ENCODE data around the gene IQGAP2. TPM values are rescaled to one million over a fixed set of nuclear protein-coding genes. Genes with fewer than 3 reads are reported as not detected.

Gene IQGAP2
- total and polyA plus RNA-seq, 9 of the 15 experiments (the other 6 are each of a cell fraction or from before 2014, with no cell fraction given) = 8.7 to 23.2 (median 17.4) TPM

- ChIA-PET POLR2A (interaction anchor here (0.6 to 1.0 kb wide), 2 partner anchors 13 to 176 kb away, joined by 3 read pairs; no protein-coding TSS in a partner anchor), CTCF (ENCODE audit: low intra/inter-chr PET ratio) (no interaction called here)
- Histone ChIP-seq H3K36me3 (ENCODE audit: control insufficient read depth, insufficient read depth, low read length) (no peaks in the 10 kb centered on the region), H4K20me1 (replicated peaks; ENCODE audit: control insufficient read depth, insufficient read depth, low read length) (no peaks in the 10 kb centered on the region), H3K27me3 (ENCODE audit: control insufficient read depth in 2 of 2, insufficient read depth in 2 of 2, low read length in 2 of 2) (no peaks in the 10 kb centered on the region), H3K4me2 (ENCODE audit: insufficient read depth, low read length) (no peak overlapping the region), H3K9ac (ENCODE audit: insufficient read depth in 1 of 2, low read depth in 2 of 2, low read length in 2 of 2) (no peak overlapping the region), H3K27ac (ENCODE audit: extremely low read depth, low read depth, low read length) (no peak overlapping the region), H3K9me1 (ENCODE audit: control insufficient read depth, insufficient read depth, low read length) (no peaks in the 10 kb centered on the region), H3K9me3 (replicated peaks; ENCODE audit: control insufficient read depth, insufficient read depth, low read depth, low read length) (no peaks in the 10 kb centered on the region), H3K4me3 (no peak overlapping the region), H3K4me1 (replicated peaks in 1 of 2; ENCODE audit: control insufficient read depth in 2 of 2, insufficient read depth in 2 of 2, low read length in 2 of 2) (peaks cover 22 to 56% of the 10 kb centered on the region in 2 experiments), H3K79me2 (ENCODE audit: control insufficient read depth, insufficient read depth, low read length) (no peaks in the 10 kb centered on the region), H2AFZ (ENCODE audit: low read depth, low read length) (no peak overlapping the region)
- FAIRE-seq = no peak
- intact Hi-C loops (cut with micrococcal nuclease) = no loop called here
- ATAC-seq = no peak
- no peak for DNase-seq (ENCODE audit: extremely low read depth in 1 of 4, low spot score in 3 of 4)
- no TSS peak for BruUV-seq (replicated peaks)
- 71% methylated on average over 1 of the region's 1 CpG for WGBS (ENCODE audit: insufficient coverage, low coverage, missing lambda C conversion rate)
- in situ Hi-C loops (cut with MboI) = no loop called here
- TF ChIP-seq HDAC6 (IDR thresholded peaks at IDR 0.05; ENCODE audit: low read depth, low read length) (no peak), ZNF584 (CRISPR knock-in tag; IDR thresholded peaks at IDR 0.05; ENCODE audit: low read depth) (no peak), AFF4 (CRISPR knock-in tag; IDR thresholded peaks at IDR 0.05) (no peak), ZNF175 (CRISPR knock-in tag; IDR thresholded peaks at IDR 0.05; ENCODE audit: low read depth) (no peak), CEBPZ (IDR thresholded peaks at IDR 0.05; ENCODE audit: borderline replicate concordance, low read depth, low read length) (no peak), HNRNPUL1 (IDR thresholded peaks at IDR 0.05; ENCODE audit: low read length) (no peak), NCOA2 (IDR thresholded peaks at IDR 0.05; ENCODE audit: partially characterized antibody in 2 of 2) (no peak), ZBTB12 (CRISPR knock-in tag; IDR thresholded peaks at IDR 0.05) (no peak), KDM4B (IDR thresholded peaks at IDR 0.05; ENCODE audit: borderline replicate concordance in 2 of 2, low read depth in 1 of 2) (no peak), ZNF408 (CRISPR knock-in tag; IDR thresholded peaks at IDR 0.05; ENCODE audit: low read depth) (no peak), HSF4 (CRISPR knock-in tag; IDR thresholded peaks at IDR 0.05; ENCODE audit: borderline replicate concordance) (no peak), HNRNPK (IDR thresholded peaks at IDR 0.05; ENCODE audit: low read depth, low read length, poor library complexity, severe bottlenecking) (no peak), TOE1 (IDR thresholded peaks at IDR 0.05; ENCODE audit: borderline replicate concordance) (no peak), TOE1 (CRISPR knock-in tag; IDR thresholded peaks at IDR 0.05; ENCODE audit: borderline replicate concordance, low read depth) (no peak)
These were observed 34.1 kb upstream of the IQGAP2 start for GRCh38 chr5:76368941-76369340.
